GM23338 (cell line): ENCODE results near the gene PTPN5.

Source experiments
- CREB1 ChIP-seq: fragments of 250-450 bp; sonication (Bioruptor Pico); IDR thresholded peaks from 2 replicates; pipeline ENCODE4 v1.5.0; 2020; ENCODE audit warnings: low read depth, mild to moderate bottlenecking, moderate library complexity
- CTCF ChIP-seq, 2 experiments: fragments of 200-600 bp in 1 of 2; sonication (generic) in 1 of 2; conservative IDR thresholded peaks; 2 replicates each; pipeline versions ENCODE4 v1.5.1 to v1.6.1; 2016 to 2017; ENCODE audit warnings: antibody characterized with exemption in 2 of 2, low read depth in 2 of 2, mild to moderate bottlenecking in 2 of 2, moderate library complexity in 1 of 2
- EZH2 ChIP-seq: fragments of 200-600 bp; sonication (generic); IDR thresholded peaks from one replicate; pipeline ENCODE4 v1.8.0; 2017; ENCODE audit warnings: antibody characterized with exemption, mild to moderate bottlenecking, low read depth; ENCODE audit not compliant: unreplicated experiment
- EZH2phosphoT487 ChIP-seq: fragments of 200-600 bp; sonication (generic); IDR thresholded peaks from one replicate; pipeline ENCODE4 v1.8.1; 2018; ENCODE audit warnings: antibody characterized with exemption; ENCODE audit not compliant: unreplicated experiment
- JUNB ChIP-seq: IDR thresholded peaks from one replicate; pipeline ENCODE4 v1.6.1; 2016; ENCODE audit warnings: antibody characterized with exemption; ENCODE audit not compliant: unreplicated experiment
- NANOG ChIP-seq: IDR thresholded peaks from 2 replicates; pipeline ENCODE4 v1.6.1; 2016; ENCODE audit warnings: antibody characterized with exemption, borderline replicate concordance
- POLR2AphosphoS5 ChIP-seq: IDR thresholded peaks from 2 replicates; pipeline ENCODE4 v1.6.1; 2016; ENCODE audit warnings: antibody characterized with exemption, low read depth
- REST ChIP-seq: IDR thresholded peaks from one replicate; pipeline ENCODE4 v1.6.1; 2018; ENCODE audit warnings: antibody characterized with exemption; ENCODE audit not compliant: unreplicated experiment
- ZNF331 ChIP-seq: fragments of 250-450 bp; sonication (Bioruptor Pico); IDR thresholded peaks from 2 replicates; pipeline ENCODE4 v1.5.0; 2020; ENCODE audit warnings: low read depth, mild to moderate bottlenecking, moderate library complexity
- ZNF462 ChIP-seq: fragments of 250-450 bp; sonication (Bioruptor Pico); IDR thresholded peaks from 2 replicates; pipeline ENCODE4 v1.5.0; 2020; ENCODE audit warnings: mild to moderate bottlenecking, moderate library complexity
- TF ChIP-seq, protein P1 (sequence below): IDR thresholded peaks from 2 replicates; pipeline ENCODE4 v1.6.1; 2016; ENCODE audit warnings: antibody characterized with exemption

- TF ChIP-seq CTCF (conservative IDR thresholded peaks at IDR 0.05; ENCODE audit: low read depth in 2 of 2), result no peak
- no peak for TF ChIP-seq EZH2phosphoT487
- TF ChIP-seq POLR2AphosphoS5, result no peak
- TF ChIP-seq REST, result peak; percentile 13
- no peak for TF ChIP-seq ZNF331 (CRISPR knock-in tag)
- no peak for TF ChIP-seq EZH2
- TF ChIP-seq NANOG, result no peak
- TF ChIP-seq CREB1 (CRISPR knock-in tag), result no peak
- TF ChIP-seq, protein P1, sequence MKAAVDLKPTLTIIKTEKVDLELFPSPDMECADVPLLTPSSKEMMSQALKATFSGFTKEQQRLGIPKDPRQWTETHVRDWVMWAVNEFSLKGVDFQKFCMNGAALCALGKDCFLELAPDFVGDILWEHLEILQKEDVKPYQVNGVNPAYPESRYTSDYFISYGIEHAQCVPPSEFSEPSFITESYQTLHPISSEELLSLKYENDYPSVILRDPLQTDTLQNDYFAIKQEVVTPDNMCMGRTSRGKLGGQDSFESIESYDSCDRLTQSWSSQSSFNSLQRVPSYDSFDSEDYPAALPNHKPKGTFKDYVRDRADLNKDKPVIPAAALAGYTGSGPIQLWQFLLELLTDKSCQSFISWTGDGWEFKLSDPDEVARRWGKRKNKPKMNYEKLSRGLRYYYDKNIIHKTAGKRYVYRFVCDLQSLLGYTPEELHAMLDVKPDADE, result no peak
- no peak for TF ChIP-seq JUNB
- TF ChIP-seq ZNF462 (CRISPR knock-in tag), result no peak
Observed at GRCh38 chr11:18713646-18714442, 77.8 kb downstream of the PTPN5 start.
